Colon (tissue), 2 donors: ENCODE results near the gene PBXIP1.
"Not testable (repeated sequence)": the region's sequence is repeated elsewhere in the genome, so short reads cannot be mapped to it uniquely, and the experiment has no call there.

ENCODE experiments used
- FAIRE-seq: peaks from 2 replicates; lab custom pipeline; 2012; peaks lifted over from hg19 to GRCh38; lab: Jason Lieb, UNC
- donor health status: control.
- donor health status: control.

The PBXIP1 gene

DNA sequence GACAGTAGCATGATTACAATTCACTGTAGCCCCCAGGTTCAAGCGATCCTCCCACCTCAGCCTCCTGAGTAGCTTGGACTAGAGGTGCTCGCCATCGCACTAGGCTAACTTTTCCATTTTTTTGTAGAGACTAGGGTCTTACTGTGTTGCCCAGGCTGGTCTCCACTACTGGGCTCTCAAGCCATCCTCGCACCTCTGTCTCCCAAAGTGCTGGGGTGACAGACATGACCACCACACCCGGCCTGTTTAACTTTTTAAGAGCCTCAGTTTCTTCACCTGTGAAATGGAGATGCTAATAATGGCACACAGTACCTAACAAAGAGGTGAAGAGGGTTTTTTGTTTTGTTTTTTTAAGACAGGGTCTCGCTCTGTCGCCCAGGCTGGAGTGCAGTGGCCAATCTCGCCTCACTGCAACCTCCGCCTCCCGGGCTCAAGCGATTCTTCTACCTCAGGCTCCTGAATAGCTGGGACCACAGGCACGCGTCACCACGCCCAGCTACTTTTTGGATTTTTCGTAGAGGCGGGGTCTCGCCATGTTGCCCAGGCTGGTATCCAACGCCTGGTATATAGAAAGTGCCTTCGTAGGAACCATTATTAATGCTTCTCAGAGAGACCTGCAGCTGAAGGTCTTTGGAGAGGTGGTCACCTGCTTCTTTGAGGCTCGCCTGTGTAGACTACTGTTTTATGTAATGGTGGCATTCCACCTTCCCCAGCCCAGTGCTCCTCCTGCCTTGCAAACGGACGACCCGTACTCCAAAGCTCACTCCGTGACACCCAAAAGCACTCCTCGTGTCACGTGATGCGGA lies 19.9 kb downstream of the PBXIP1 start:
- no peak for FAIRE-seq

DNA sequence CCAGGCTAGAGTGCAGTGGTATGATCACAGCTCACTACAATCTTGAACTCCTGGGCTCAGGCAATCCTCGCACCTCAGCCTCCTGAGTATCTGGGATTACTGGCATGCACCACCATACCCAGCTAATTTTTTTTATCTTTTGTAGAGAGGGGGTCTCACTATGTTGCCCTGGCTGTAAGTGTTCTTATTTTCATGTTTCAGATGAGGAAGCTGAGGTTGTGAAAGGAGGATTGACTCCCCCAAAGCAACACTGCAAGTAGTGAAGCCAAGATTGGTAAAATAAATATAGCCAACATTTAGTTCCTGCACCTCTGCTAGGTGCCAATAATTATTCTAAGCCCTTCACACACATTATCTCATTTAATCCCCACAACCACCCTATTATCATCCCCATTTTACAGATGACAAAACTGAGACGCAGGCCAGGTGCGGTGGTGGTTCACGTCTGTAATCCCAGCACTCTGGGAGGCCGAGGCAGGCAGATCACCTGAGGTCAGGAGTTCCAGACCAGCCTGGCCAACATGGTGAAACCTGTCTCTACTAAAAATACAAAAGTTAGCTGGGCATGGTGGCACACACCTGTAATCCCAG lies 21.4 kb downstream of the PBXIP1 start:
- no peak for FAIRE-seq

DNA sequence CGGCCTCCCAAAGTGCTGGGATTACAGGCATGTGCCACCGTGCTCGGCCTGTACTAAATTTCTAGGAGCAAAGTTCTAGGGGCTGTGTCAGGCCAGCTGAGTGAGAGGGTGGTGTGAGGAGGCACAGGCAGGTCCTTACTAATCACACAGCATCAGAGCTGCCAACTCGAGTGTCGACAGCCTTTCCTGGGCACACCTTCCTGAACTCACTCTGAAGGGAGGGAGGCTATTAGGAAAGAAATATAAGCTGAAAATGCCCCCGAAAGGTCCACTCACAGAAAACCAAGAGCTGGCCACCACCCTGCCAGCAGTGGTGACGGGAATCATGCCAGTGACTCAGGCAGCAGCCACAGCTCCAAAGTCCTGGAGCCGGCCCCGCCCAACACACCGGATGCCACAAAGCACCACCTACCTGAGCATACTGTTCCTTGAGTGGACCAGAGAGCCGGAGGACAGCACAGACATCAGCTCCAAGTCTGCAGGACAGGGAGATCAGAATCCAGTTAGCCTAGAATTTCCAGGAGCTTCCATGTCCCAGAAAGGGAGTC lies 23.9 kb downstream of the PBXIP1 start:
- no peak for FAIRE-seq

DNA sequence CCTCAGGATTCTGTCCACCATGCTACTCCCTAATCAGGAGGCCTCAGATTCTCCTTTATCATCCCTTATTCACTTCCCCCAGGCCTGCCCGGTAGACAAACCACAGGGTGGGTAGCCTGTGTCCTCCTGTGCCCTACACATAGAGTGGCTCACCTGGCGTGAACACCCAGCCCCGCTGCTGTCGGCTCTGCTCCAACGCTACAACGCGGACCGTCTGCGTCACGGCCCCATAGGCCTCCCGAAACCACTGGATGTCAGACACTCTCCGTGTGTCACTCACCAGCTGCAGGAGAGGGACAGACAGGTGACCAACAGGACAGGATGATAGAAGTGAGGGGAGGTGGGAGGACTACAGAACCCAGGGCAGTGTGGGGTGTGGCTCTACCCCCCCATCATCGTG lies 29.7 kb downstream of the PBXIP1 start:
- no peak for FAIRE-seq

DNA sequence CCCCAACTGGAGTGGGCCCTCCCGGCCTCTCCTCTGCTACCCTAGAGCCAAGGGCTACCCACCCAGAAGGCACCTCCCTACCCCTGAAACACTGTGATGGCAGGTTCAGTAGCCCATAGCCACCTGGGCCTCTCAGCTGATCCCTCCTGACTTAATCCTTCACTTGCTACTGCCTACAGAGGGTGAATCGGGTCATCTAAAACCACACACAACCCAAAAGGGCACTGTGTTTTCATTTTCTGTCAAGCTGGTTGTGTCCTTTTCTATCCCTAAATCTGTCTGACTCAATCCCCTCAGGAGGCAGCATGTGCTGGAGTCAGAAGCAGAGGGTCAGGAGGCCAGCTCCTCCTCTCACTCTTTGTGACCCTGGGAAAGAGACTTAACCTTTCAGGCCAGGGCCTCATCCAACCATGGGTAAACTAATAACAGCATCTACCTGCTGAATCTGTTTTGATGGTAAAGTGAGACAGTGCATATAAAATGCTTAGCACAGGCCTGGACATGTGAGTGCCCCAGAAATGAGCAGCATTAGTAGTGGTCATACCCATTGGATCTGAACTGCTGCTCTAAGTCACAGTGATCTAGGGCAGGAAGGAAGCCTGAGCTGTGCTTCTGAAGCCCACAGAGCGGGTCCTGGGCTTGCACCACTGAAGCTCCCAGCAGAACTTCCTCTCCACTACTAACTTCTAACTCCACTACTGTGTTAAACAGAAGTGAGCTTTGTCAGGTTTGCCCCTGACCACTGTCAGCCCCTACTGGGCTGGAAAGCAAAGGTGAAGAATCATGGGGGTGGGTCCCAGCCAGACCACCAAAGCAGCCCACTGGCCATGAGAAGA lies 30.3 kb downstream of the PBXIP1 start:
- FAIRE-seq = no peak

DNA sequence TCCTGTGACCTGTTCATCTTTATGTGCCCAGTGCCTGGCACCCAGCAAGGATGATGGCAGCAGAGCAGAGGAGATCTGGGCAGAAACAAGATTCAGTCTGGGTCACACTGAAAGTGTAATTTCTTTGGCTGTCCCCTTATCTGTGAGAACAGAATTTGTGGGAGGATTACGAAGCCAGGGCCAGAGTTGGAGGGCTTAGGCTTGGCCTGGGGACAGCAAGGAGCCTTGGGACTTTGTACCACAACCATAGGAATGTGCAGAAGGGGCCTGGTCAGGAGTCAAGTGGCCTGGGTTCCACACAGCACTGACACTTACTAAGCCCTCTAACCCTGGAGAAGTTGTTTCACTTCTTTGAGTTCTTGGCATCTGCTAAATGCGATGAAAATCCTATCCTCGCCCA lies 32.2 kb downstream of the PBXIP1 start:
- FAIRE-seq = no peak

DNA sequence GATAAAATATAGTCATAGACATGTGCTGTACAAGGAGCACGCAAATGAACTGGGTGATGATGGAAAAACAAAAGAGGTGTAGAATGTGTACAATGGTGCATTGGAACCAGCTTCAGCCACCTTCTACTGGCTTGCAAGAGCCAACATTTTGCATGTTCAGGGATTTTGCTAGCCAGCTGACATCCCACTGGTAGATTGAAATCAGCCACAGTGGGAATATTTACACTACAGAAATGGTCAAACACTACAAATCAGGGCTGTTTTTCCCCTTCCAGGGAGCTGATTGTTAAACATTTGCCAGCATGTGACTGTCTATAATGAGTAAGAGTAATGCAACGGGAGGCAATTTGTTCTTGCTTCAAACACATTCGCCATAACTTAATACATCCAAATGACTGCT lies 42.6 kb downstream of the PBXIP1 start:
- no peak for FAIRE-seq

DNA sequence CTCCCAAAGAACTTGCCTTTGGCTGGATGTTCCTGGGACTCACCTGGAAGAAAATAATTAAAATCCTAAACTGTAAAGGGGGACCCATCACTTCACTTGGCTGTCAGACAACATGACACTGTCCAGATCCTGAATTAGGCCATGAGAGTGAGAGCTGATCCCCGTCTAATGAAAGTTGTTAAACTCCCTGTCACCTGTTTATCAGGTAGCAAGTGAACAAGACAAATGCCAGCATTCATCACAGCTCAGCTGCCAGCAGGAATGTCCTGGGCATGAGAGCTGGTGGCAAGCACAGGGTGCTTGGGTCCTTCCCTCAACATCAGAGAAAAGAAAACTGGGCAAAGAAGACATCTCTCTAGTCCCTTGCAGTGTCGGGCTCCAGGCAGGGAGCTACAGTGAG lies 43.1 kb downstream of the PBXIP1 start:
- no peak for FAIRE-seq

DNA sequence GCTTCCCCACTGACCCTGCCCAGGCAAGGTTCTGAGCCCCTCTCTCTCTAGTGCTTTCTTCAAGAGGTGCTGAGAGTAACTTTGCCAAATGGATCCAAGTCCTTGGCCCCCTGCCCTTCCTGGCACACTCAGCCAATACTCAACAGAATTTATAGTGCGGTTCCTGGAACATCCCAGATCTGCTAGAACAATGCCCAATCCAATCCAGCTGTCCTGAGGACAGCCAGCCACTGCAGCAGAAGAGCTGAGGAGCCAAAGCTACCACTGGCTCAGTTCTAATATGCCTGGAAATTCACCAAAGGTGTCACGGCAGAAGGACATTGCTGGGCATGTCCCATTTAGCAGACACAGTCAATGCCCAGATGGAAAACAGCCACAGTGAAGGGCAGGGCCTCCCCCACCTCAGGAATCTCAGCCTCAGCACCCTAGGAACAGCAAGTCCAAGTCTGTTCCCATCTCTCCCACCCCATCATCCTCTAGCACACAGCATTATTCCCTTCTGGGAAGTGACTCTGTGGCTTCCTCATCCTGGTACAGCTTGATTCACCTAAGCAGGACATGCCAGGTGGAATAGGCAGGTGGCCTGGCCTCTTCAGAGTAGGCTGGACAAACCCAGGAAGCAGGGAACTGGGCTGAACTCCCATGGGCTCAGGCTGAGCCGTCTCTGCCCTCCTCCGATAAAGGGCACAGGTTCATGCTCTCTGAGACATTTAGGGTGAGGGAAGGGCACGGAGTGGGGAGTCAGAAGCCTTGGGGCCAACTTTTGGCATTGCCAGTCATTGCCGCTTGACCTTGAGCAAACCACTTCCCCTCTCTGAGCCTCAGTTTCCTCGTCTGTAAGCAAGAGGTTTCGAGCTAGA lies 44.0 kb downstream of the PBXIP1 start:
- FAIRE-seq = no peak

DNA sequence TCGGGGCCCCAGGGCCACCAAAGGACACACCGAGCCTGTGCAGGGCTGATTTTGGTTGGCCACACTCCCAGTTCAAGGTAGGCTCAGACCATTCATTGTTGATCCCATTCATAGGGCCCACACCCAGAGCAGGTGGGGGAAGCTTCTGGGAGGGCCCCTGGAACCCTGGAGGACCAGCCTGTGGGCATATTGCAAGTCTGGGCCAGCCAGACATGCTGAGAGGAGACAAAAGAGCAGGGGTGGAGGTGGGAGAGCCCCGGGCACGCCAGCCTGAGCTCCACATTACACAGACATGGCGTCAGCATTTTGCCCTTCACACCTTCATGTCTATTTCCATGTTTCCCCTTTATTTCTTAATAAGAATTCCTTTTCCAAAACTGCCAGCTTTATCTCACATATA lies 45.0 kb downstream of the PBXIP1 start:
- no peak for FAIRE-seq

DNA sequence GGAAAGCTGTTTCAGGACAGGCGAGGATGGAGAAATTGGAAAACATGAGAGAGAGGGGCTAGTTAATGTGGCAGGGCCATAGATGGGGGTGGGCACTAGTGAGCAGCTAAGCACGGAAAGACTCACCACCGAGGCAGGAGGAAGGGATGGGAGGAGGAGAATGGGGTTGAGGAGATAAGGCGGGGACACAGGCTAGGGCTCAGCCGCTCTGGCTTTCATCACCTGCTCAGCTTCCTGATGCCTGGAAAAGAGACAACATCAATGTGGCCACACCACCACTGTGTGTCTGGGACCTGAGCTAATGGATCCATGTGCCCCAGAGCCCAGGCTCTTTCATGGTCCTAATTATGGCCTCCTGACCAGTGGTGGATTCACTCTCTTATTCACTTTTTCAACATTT lies 47.0 kb downstream of the PBXIP1 start:
- FAIRE-seq = no peak

DNA sequence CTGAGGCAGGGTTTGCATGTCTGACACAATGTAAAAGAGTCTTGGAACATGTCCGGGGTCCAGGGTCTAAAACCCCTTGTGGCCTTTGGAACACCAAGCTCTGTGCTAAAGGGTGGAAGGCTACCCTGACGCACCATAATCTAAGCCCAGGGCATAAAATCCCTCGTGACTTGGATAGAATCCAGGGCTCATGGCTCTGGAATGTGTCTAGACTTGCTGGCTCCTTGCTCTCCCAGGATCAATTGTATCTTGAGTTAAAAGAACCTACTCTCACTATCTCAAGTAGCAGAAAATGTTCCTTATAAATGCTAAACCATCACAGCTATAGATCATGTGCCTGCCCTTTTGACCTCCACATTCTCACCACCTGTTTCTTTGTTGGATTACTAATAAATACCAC lies 47.8 kb downstream of the PBXIP1 start:
- not testable (repeated sequence) for FAIRE-seq

DNA sequence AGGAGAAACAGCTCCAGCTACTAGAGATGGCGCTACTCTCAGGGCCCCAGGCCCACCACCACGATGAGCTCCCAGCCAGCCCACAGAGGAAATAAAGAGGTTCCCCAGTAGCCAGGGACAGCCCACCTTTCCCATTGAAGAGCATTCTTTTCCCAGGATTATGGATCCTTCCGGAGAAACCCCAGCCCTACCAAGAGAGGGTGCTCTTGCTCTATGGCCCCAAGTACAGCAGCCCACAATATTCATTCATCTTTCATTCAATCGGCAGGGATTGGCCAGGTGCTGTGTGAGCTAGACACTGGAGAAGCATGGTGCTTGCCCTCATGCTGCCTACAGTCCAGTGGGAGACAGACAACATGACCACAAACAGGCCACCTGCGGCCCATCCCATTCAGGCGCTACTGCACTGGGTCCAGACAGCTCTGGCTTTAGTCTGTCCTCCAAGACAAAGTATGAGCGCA lies 49.2 kb downstream of the PBXIP1 start:
- no peak for FAIRE-seq

DNA sequence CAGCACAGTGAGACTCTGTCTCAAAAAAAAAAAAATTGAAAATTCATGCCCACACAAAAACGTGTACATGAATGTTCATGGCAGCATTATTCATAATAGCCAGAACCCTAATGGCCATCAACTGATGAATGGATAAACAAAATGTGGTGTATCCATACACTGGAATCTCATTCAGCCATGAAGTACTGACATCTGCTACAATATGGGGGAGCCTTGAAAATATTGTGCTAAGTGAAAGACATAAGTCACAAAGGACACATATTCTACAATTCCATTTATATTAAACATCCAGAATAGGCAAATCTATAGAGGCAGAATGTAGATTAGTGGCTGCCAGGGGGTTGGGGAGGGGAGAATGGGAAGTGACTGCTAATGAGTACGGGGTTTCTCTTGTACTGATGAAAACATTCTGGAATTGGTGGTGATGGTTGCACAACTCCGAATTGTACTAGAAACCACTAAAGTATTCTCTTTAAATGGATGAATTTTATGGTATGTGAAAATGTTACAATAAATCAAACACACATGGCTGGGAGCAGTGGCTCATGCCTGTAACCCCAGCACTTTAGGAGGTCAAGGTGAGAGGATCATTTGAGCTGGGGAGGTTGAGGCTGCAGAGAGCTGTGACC lies 52.8 kb downstream of the PBXIP1 start:
- no peak for FAIRE-seq

DNA sequence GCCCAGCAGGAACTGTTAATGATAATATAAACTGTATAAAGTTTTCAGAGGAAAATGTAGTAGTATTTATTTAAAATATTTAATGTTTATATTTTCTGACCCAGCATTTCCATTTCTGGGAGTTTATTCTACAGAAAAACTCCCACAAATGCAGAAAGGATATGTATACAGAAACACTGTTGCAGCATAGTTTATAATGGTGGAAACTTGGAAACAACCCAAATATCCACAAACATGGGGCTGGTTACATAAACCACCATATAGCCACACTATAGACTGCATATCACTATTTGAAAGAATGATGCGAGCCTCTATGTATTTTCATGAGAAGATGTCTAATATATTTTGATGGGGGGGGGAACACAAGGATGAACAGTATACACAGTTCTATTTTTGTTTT lies 54.3 kb downstream of the PBXIP1 start:
- no peak for FAIRE-seq

DNA sequence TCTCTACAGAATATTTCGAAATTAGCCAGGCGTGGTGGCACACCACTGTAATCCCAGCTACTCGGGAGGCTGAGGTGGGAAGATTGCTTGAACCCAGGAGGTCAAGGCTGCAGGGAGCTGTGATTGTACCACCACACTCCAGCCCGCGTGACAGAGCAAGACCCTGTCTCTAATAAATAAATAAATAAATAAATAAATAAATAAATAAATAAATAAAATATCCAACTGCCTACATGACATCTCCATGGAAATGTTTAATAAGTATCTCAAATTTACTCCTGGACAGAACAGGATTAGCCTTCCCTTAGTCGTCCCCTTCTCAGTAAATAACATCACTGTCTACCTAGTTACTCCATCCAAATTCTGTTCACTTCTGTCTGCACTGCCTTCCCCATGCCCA lies 56.9 kb downstream of the PBXIP1 start:
- no peak for FAIRE-seq

DNA sequence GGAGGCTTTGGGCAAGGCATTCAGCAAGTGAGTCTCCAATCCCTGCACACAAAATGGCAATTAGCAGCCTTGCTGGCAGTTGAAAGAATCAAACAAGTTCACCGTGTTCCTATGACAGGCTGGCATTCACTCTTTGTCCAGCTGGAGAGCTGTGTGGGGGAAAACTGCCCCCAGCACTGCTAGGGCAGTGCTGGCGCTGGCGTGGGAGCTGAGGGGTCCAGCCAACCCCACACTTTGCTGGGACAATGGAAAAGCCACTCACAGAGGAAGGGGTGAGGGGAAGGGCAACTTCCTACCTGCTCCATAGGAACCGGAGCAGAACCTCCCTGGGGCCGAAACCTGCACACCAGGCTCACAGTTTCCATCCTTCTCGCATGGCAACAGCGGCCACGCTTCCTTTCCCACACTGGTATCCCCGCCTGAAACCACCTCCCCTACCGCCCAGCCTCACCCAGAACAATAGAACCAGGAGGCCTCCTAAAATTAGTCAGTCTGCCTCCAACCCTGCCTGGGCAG lies 59.1 kb downstream of the PBXIP1 start:
- FAIRE-seq = no peak

DNA sequence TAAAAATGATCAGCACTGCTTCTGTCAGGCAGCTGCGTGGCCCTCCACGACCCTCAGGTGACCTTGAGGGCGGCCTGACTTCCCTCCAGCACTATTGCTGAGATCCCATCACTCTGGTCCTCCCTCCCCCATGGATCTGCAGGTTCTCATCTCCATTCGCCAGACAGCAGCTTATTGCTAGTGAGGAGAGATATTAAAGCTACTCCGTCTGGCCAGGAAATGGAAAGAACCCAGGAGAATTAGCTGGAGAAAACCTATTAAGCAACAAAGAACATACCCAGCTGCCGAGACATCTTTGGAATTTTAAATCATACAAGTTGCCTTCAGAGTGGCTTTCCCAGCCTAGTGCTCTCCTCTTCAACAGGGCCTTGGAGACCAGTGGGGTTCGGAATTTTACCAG lies 60.1 kb downstream of the PBXIP1 start:
- FAIRE-seq = no peak
